ENCODE measurements around the gene AARS2. TPM values are rescaled to one million over a fixed set of nuclear protein-coding genes. Genes with fewer than 3 reads are reported as not detected.

The AARS2 gene
- total and polyA plus RNA-seq, 10 of the 15 experiments (the other 5 are each of a cell fraction or from before 2014, with no cell fraction given), result 0.71 to 18.3 (median 12.7) TPM

- Histone ChIP-seq H3K4me2 (ENCODE audit: control insufficient read depth, insufficient read depth) (no peak overlapping the region), H3K27me3 (replicated peaks in 1 of 2; ENCODE audit: control insufficient read depth in 2 of 2, insufficient read depth in 2 of 2, low read length in 1 of 2) (peaks cover 9 to 11% of the 10 kb centered on the region in 2 experiments), H3K36me3 (ENCODE audit: control insufficient read depth in 2 of 2, insufficient read depth in 2 of 2, low read length in 1 of 2) (peaks cover 0 to 10% of the 10 kb centered on the region in 2 experiments; a peak in 2 of 4 replicates), H3K79me2 (ENCODE audit: control insufficient read depth, insufficient read depth, low read length) (no peaks in the 10 kb centered on the region), H3K9me3 (replicated peaks; ENCODE audit: control insufficient read depth, insufficient read depth, low read length) (no peaks in the 10 kb centered on the region), H2AFZ (ENCODE audit: control insufficient read depth, low read depth, low read length) (no peak overlapping the region), H3K4me1 (ENCODE audit: control insufficient read depth, insufficient read depth, low read length) (no peaks in the 10 kb centered on the region), H3K4me3 (no peak overlapping the region), H3K27ac (ENCODE audit: control insufficient read depth, insufficient read depth) (no peak overlapping the region), H3K9ac (ENCODE audit: control insufficient read depth, insufficient read depth, low read length) (no peak overlapping the region), H4K20me1 (ENCODE audit: control insufficient read depth, insufficient read depth) (no peaks in the 10 kb centered on the region)
- WGBS (ENCODE audit: insufficient coverage, insufficient replicate concordance, low lambda C conversion rate, missing lambda C conversion rate), result 8% methylated on average over 69 of the region's 86 CpGs
- RAD21 ChIA-PET (ENCODE audit: unreplicated experiment), result no interaction called here
- CTCF ChIA-PET, result interaction anchor here (1.5 to 2.3 kb wide), 3 partner anchors 8 to 29 kb away, joined by 5 to 17 read pairs (median 6); partner anchors contain the start of gene AARS2
- DNase-seq (ENCODE audit: low read depth, low spot score), result no peak
- no TSS peak for BruUV-seq (replicated peaks)
- POLR2A ChIA-PET, result interaction anchor here (0.6 kb wide), 1 partner anchor 8 kb away, joined by 3 read pairs; no protein-coding TSS in a partner anchor
- in situ Hi-C loops (cut with MboI), result no loop called here
- ATAC-seq, result peak; percentile 50
- intact Hi-C loops (cut with micrococcal nuclease; ENCODE audit: unreplicated experiment), result no loop called here
- no peak for FAIRE-seq
- peak; percentile 25 for TF ChIP-seq SUZ12 (IDR thresholded peaks at IDR 0.05; ENCODE audit: unreplicated experiment)
- TF ChIP-seq POLR2A (IDR thresholded peaks at IDR 0.05; ENCODE audit: low read depth, low read length), result peak; percentile 59
- no peak for TF ChIP-seq CBX3 (IDR thresholded peaks at IDR 0.05; ENCODE audit: borderline replicate concordance, low read depth)
- no peak for TF ChIP-seq HSF1 (IDR thresholded peaks at IDR 0.05; ENCODE audit: low read depth, low read length)
- no peak for TF ChIP-seq RCOR1 (conservative IDR thresholded peaks at IDR 0.05; ENCODE audit: low read depth, low read length)
- SMC1A ChIA-PET (ENCODE audit: uncharacterized antibody, unreplicated experiment), result no interaction called here
Observed at GRCh38 chr6:44297063-44298038, 15.8 kb downstream of the AARS2 start.
